NB4 (cell line): Measurements from ENCODE around the gene FBXW5.

Experiments used
- DNase-seq: peaks from one replicate; pipeline ENCODE4 v3.0.0; 2010; ENCODE audit warnings: low read depth
- H3K4me3 ChIP-seq: one replicate; pipeline ENCODE4 v1.5.1; 2011; ENCODE audit warnings: mild to moderate bottlenecking, low read depth, low read length, moderate library complexity
- CTCF ChIP-seq: IDR thresholded peaks from one replicate; pipeline ENCODE4 v1.5.1; 2012; ENCODE audit warnings: low read depth, low read length
- MAX ChIP-seq: IDR thresholded peaks from 2 replicates; pipeline ENCODE4 v1.6.1; 2011; ENCODE audit warnings: low read depth, low read length
- MYC ChIP-seq: IDR thresholded peaks from 2 replicates; pipeline ENCODE4 v1.6.1; 2011; ENCODE audit warnings: low read depth, low read length
- POLR2A ChIP-seq: IDR thresholded peaks from 2 replicates; pipeline ENCODE4 v1.6.1; 2011; ENCODE audit warnings: mild to moderate bottlenecking; ENCODE audit not compliant: insufficient read length; ENCODE audit errors: extremely low read depth

The FBXW5 gene

GRCh38 chr9:136963751-136964150 lies 19.2 kb upstream of the FBXW5 start:
- no peak for TF ChIP-seq MYC
- no peak for TF ChIP-seq CTCF
- no peak for TF ChIP-seq MAX
- TF ChIP-seq POLR2A = no peak
- no peak for DNase-seq

GRCh38 chr9:136963341-136963740 lies 18.8 kb upstream of the FBXW5 start:
- TF ChIP-seq MAX = no peak
- TF ChIP-seq POLR2A = no peak
- TF ChIP-seq MYC = no peak
- no peak for TF ChIP-seq CTCF
- no peak for DNase-seq
- no peak overlapping the region for H3K4me3 ChIP-seq

More at GRCh38 chr9:136963751-136964150, 19.2 kb upstream of the FBXW5 start:
- H3K4me3 ChIP-seq = no peak overlapping the region

- no peak for DNase-seq
- TF ChIP-seq MYC = no peak
- TF ChIP-seq MAX = no peak
- TF ChIP-seq CTCF = no peak
- TF ChIP-seq POLR2A = no peak
- no peak overlapping the region for H3K4me3 ChIP-seq
These were observed 18.2 kb upstream of the FBXW5 start for GRCh38 chr9:136962701-136963248.

- TF ChIP-seq POLR2A (no peak), CTCF (no peak), MYC (no peak), MAX (no peak)
These were observed 17.6 kb upstream of the FBXW5 start for GRCh38 chr9:136962163-136962562.

GRCh38 chr9:136961279-136962065 lies 16.9 kb upstream of the FBXW5 start:
- TF ChIP-seq MAX (no peak), MYC (no peak), CTCF (no peak), POLR2A (no peak)
- no peak overlapping the region for H3K4me3 ChIP-seq
- DNase-seq = no peak

More at GRCh38 chr9:136962163-136962562, 17.6 kb upstream of the FBXW5 start:
- no peak for DNase-seq
- no peak overlapping the region for H3K4me3 ChIP-seq
